HEK293 (cell line): Measurements from ENCODE around the gene HIVEP2.
A peak's percentile ranks its signal among the peaks of the same experiment; 100 is the strongest.

ENCODE experiments used
- CTCF ChIA-PET: fragments of 350-600 bp; formaldehyde crosslinking; extraction: SDS; loops from one replicate; lab custom pipeline; 2021; ENCODE audit warnings: antibody characterized with exemption; lab: Yijun Ruan, JAX
- POLR2A ChIA-PET: fragments of 300-600 bp; formaldehyde crosslinking; extraction: SDS; loops from one replicate; lab custom pipeline; 2020; ENCODE audit warnings: antibody characterized with exemption, inconsistent platforms; lab: Yijun Ruan, JAX
- H3K27ac ChIP-seq: fragments of 200-500 bp; sonication (Bioruptor generic); 2 replicates; pipeline ENCODE4 v1.5.1; 2014; ENCODE audit warnings: low read depth, low read length, control low read depth, inconsistent platforms; ENCODE audit errors: extremely low read depth
- H3K36me3 ChIP-seq, 2 experiments: fragments of 200-500 bp in 1 of 2; sonication (Bioruptor generic) in 1 of 2; 1 replicate in 1 of 2; 2 replicates in 1 of 2; pipeline ENCODE4 v1.5.1; 2014 to 2017; ENCODE audit warnings: inconsistent platforms in 2 of 2, low read length in 2 of 2; ENCODE audit not compliant: control insufficient read depth in 2 of 2, insufficient read depth in 1 of 2
- H3K4me1 ChIP-seq: fragments of 200-500 bp; sonication (Bioruptor generic); 2 replicates; pipeline ENCODE4 v1.5.1; 2014; ENCODE audit warnings: mild to moderate bottlenecking, low read length, inconsistent platforms; ENCODE audit not compliant: control insufficient read depth, insufficient read depth
- H3K4me3 ChIP-seq: 2 replicates; pipeline ENCODE4 v1.5.1; 2011; ENCODE audit warnings: low read depth, mild to moderate bottlenecking, control low read depth, low read length, moderate library complexity
- H3K9me3 ChIP-seq: fragments of 200-500 bp; sonication (Bioruptor generic); 2 replicates; pipeline ENCODE4 v1.5.1; 2014; ENCODE audit warnings: low read depth, low read length, inconsistent platforms; ENCODE audit not compliant: control insufficient read depth, insufficient read depth
- BCL11A ChIP-seq: fragments of 450-650 bp; formaldehyde crosslinking; IDR thresholded peaks from 2 replicates; pipeline ENCODE4 v1.5.1; 2016; ENCODE audit warnings: low read depth, missing biosample characterization, missing genetic modification characterization
- PRDM6 ChIP-seq: fragments of 450-650 bp; formaldehyde crosslinking; IDR thresholded peaks from 2 replicates; pipeline ENCODE4 v1.5.1; 2017; ENCODE audit warnings: missing biosample characterization, missing genetic modification characterization
- SCRT2 ChIP-seq: fragments of 450-650 bp; formaldehyde crosslinking; IDR thresholded peaks from 2 replicates; pipeline ENCODE4 v1.5.1; 2016; ENCODE audit warnings: missing biosample characterization, missing genetic modification characterization
- TRIM28 ChIP-seq: IDR thresholded peaks from 2 replicates; pipeline ENCODE4 v1.6.1; 2011; ENCODE audit warnings: low read length, control low read depth, borderline replicate concordance
- ZBTB20 ChIP-seq: fragments of 450-650 bp; formaldehyde crosslinking; IDR thresholded peaks from 2 replicates; pipeline ENCODE4 v1.5.1; 2016; ENCODE audit warnings: missing biosample characterization, missing genetic modification characterization
- ZNF10 ChIP-seq: fragments of 450-650 bp; formaldehyde crosslinking; IDR thresholded peaks from 2 replicates; pipeline ENCODE4 v1.5.1; 2017; ENCODE audit warnings: missing biosample characterization, missing genetic modification characterization
- ZNF138 ChIP-seq: fragments of 450-650 bp; formaldehyde crosslinking; IDR thresholded peaks from 2 replicates; pipeline ENCODE4 v1.5.1; 2016; ENCODE audit warnings: missing biosample characterization, missing genetic modification characterization, borderline replicate concordance
- ZNF148 ChIP-seq: fragments of 450-650 bp; formaldehyde crosslinking; IDR thresholded peaks from 2 replicates; pipeline ENCODE4 v1.5.0; 2017; ENCODE audit warnings: missing biosample characterization, missing genetic modification characterization, borderline replicate concordance
- ZNF18 ChIP-seq: fragments of 450-650 bp; formaldehyde crosslinking; IDR thresholded peaks from 2 replicates; pipeline ENCODE4 v1.5.1; 2016; ENCODE audit warnings: missing biosample characterization, missing genetic modification characterization
- ZNF404 ChIP-seq: fragments of 450-650 bp; formaldehyde crosslinking; IDR thresholded peaks from 2 replicates; pipeline ENCODE4 v1.5.1; 2017; ENCODE audit warnings: missing biosample characterization, missing genetic modification characterization
- ZNF558 ChIP-seq: fragments of 450-650 bp; formaldehyde crosslinking; IDR thresholded peaks from 2 replicates; pipeline ENCODE4 v1.5.1; 2016; ENCODE audit warnings: missing biosample characterization, missing genetic modification characterization
- ZNF560 ChIP-seq: fragments of 450-650 bp; formaldehyde crosslinking; IDR thresholded peaks from 2 replicates; pipeline ENCODE4 v1.5.1; 2017; ENCODE audit warnings: missing biosample characterization, missing genetic modification characterization, borderline replicate concordance

Gene HIVEP2

GRCh38 chr6:142867988-142868812 is 76.8 kb downstream of the HIVEP2 start:
- ChIA-PET CTCF (no interaction called here), POLR2A (no interaction called here)
- no peaks in the 10 kb centered on the region for H3K36me3 ChIP-seq
- H3K9me3 ChIP-seq, result no peaks in the 10 kb centered on the region
- TF ChIP-seq BCL11A, result no peak
- peaks cover 47% of the 10 kb centered on the region for H3K4me1 ChIP-seq
- H3K4me3 ChIP-seq, result no peak overlapping the region
- no peak overlapping the region for H3K27ac ChIP-seq

- H3K27ac ChIP-seq, result no peak overlapping the region
- ChIA-PET CTCF (no interaction called here), POLR2A (no interaction called here)
- no peak for TF ChIP-seq ZNF404
- 0 out of 2 replicates have a peak, but pooled peaks have one; percentile 21 for TF ChIP-seq SCRT2 (tag by site-specific recombination)
- TF ChIP-seq TRIM28, result 0 out of 2 replicates have a peak, but pooled peaks have one; percentile 48
- no peak overlapping the region for H3K4me3 ChIP-seq
- H3K4me1 ChIP-seq, result peaks cover 44% of the 10 kb centered on the region
- no peaks in the 10 kb centered on the region for H3K36me3 ChIP-seq
- H3K9me3 ChIP-seq, result no peaks in the 10 kb centered on the region
These were observed 77.6 kb downstream of the HIVEP2 start for GRCh38 chr6:142867355-142867801.

GRCh38 chr6:142863981-142864380 is 81.0 kb downstream of the HIVEP2 start:
- TF ChIP-seq ZBTB20 (tag by site-specific recombination), result no peak
- no peak for TF ChIP-seq ZNF138
- TF ChIP-seq, all 188 proteins: peak for 0
- no peaks in the 10 kb centered on the region for H3K9me3 ChIP-seq
- H3K27ac ChIP-seq, result no peak overlapping the region
- CTCF ChIA-PET, result interaction anchor here (1.5 kb wide), 1 partner anchor 44 kb away, joined by 5 read pairs; no protein-coding TSS in a partner anchor
- no peaks in the 10 kb centered on the region for H3K36me3 ChIP-seq
- POLR2A ChIA-PET, result no interaction called here
- H3K4me1 ChIP-seq, result peaks cover 33% of the 10 kb centered on the region
- H3K4me3 ChIP-seq, result no peak overlapping the region

- TF ChIP-seq ZNF560 (tag by site-specific recombination), result no peak
- TF ChIP-seq PRDM6 (tag by site-specific recombination), result 0 out of 2 replicates have a peak, but pooled peaks have one; percentile 30
- no peak for TF ChIP-seq ZNF558 (tag by site-specific recombination)
- no peak for TF ChIP-seq ZNF18 (tag by site-specific recombination)
- TF ChIP-seq ZNF10 (tag by site-specific recombination), result no peak
- TF ChIP-seq ZNF148 (tag by site-specific recombination), result no peak
- no peaks in the 10 kb centered on the region for H3K9me3 ChIP-seq
- ChIA-PET POLR2A (no interaction called here), CTCF (no interaction called here)
- H3K27ac ChIP-seq, result no peak overlapping the region
- peaks cover 15% of the 10 kb centered on the region for H3K4me1 ChIP-seq
- H3K36me3 ChIP-seq, result no peaks in the 10 kb centered on the region
- no peak overlapping the region for H3K4me3 ChIP-seq
These were observed 83.3 kb downstream of the HIVEP2 start for GRCh38 chr6:142861711-142862110.
